ENCODE data around the gene CARMIL3. TPM values are rescaled to one million over a fixed set of nuclear protein-coding genes. Genes with fewer than 3 reads are reported as not detected.

CARMIL3 gene
- total RNA-seq, 1 experiment from 2014 or later, result not detected

GRCh38 chr14:24065408-24065807 is 13.6 kb downstream of the CARMIL3 start:
- ChIA-PET CTCF (no interaction called here), POLR2A (ENCODE audit: unreplicated experiment) (no interaction called here)
- TF ChIP-seq EZH2 (IDR thresholded peaks at IDR 0.05; ENCODE audit: low read length, unreplicated experiment) (no peak), CTCF (conservative IDR thresholded peaks at IDR 0.05; ENCODE audit: low read depth, low read length) (no peak), EZH2phosphoT487 (IDR thresholded peaks at IDR 0.05; ENCODE audit: borderline replicate concordance, low read length) (no peak)
- Histone ChIP-seq H3K9me2 (replicated peaks; ENCODE audit: low read length) (no peaks in the 10 kb centered on the region), H3K9ac (ENCODE audit: low read length) (no peak overlapping the region), H3K27ac (ENCODE audit: low read length) (no peak overlapping the region), H3K4me2 (ENCODE audit: low read length) (no peak overlapping the region), H3F3A (ENCODE audit: low read length, unreplicated experiment) (no peaks in the 10 kb centered on the region), H3K27me3 (ENCODE audit: low read length) (peaks cover 11% of the 10 kb centered on the region; the same call in 1 of the 2 replicates), H3K4me3 (ENCODE audit: low read length) (no peak overlapping the region), H3K36me3 (ENCODE audit: low read depth, low read length) (no peaks in the 10 kb centered on the region), H2AFZ (ENCODE audit: low read length) (no peak overlapping the region), H3K9me3 (ENCODE audit: low read length) (no peaks in the 10 kb centered on the region), H3K79me2 (ENCODE audit: low read length) (no peaks in the 10 kb centered on the region), H3K4me1 (ENCODE audit: insufficient read depth, low read length) (no peaks in the 10 kb centered on the region), H4K20me1 (ENCODE audit: low read length) (no peaks in the 10 kb centered on the region)
- intact Hi-C loops (cut with micrococcal nuclease), result no loop called here
- DNase-seq (no peak), ATAC-seq (no peak)
- BruUV-seq (replicated peaks), result no TSS peak

- no peak for TF ChIP-seq EZH2phosphoT487 (IDR thresholded peaks at IDR 0.05; ENCODE audit: borderline replicate concordance, low read length)
- TF ChIP-seq CTCF (conservative IDR thresholded peaks at IDR 0.05; ENCODE audit: low read depth, low read length), result no peak
- TF ChIP-seq EZH2 (IDR thresholded peaks at IDR 0.05; ENCODE audit: low read length, unreplicated experiment), result no peak
- H3K9ac ChIP-seq (ENCODE audit: low read length), result no peak overlapping the region
- no peak overlapping the region for H3K27ac ChIP-seq (ENCODE audit: low read length)
- no peak for ATAC-seq
- POLR2A ChIA-PET (ENCODE audit: unreplicated experiment), result no interaction called here
- H3F3A ChIP-seq (ENCODE audit: low read length, unreplicated experiment), result no peaks in the 10 kb centered on the region
- DNase-seq, result no peak
- intact Hi-C loops (cut with micrococcal nuclease), result no loop called here
- no peaks in the 10 kb centered on the region for H3K4me1 ChIP-seq (ENCODE audit: insufficient read depth, low read length)
- no peaks in the 10 kb centered on the region for H3K36me3 ChIP-seq (ENCODE audit: low read depth, low read length)
- H3K4me2 ChIP-seq (ENCODE audit: low read length), result no peak overlapping the region
- H3K9me3 ChIP-seq (ENCODE audit: low read length), result no peaks in the 10 kb centered on the region
- no peaks in the 10 kb centered on the region for H3K9me2 ChIP-seq (replicated peaks; ENCODE audit: low read length)
- no peaks in the 10 kb centered on the region for H4K20me1 ChIP-seq (ENCODE audit: low read length)
- no peaks in the 10 kb centered on the region for H3K79me2 ChIP-seq (ENCODE audit: low read length)
- no peak overlapping the region for H3K4me3 ChIP-seq (ENCODE audit: low read length)
- H2AFZ ChIP-seq (ENCODE audit: low read length), result no peak overlapping the region
- BruUV-seq (replicated peaks), result no TSS peak
- peaks cover 14% of the 10 kb centered on the region; the same call in 1 of the 2 replicates for H3K27me3 ChIP-seq (ENCODE audit: low read length)
- CTCF ChIA-PET, result no interaction called here
Measured at GRCh38 chr14:24066496-24067132, 14.8 kb downstream of the CARMIL3 start.
